Measurements from ENCODE around the gene TVP23C.

The TVP23C gene

GRCh38 chr17:15465045-15465701 lies 98.1 kb downstream of the TVP23C start:
- DNase-seq (ENCODE audit: low read depth in 2 of 2): no peak

- DNase-seq (ENCODE audit: low read depth in 2 of 2): no peak
These were observed 98.9 kb downstream of the TVP23C start for GRCh38 chr17:15464231-15464985.

GRCh38 chr17:15462976-15463772 lies 100.1 kb downstream of the TVP23C start:
- DNase-seq (ENCODE audit: low read depth in 2 of 2): no peak

- DNase-seq (ENCODE audit: low read depth in 2 of 2): no peak
These were observed 105.6 kb downstream of the TVP23C start for GRCh38 chr17:15457723-15458094.

- DNase-seq (ENCODE audit: low read depth in 2 of 2): no peak
These were observed 106.1 kb downstream of the TVP23C start for GRCh38 chr17:15456972-15457722.

- DNase-seq (ENCODE audit: low read depth in 2 of 2): no peak
These were observed 106.8 kb downstream of the TVP23C start for GRCh38 chr17:15456496-15456895.

- DNase-seq (ENCODE audit: low read depth in 2 of 2): no peak
These were observed 108.9 kb downstream of the TVP23C start for GRCh38 chr17:15454346-15454745.

GRCh38 chr17:15453782-15454181 lies 109.5 kb downstream of the TVP23C start:
- DNase-seq (ENCODE audit: low read depth in 2 of 2): no peak

- DNase-seq (ENCODE audit: low read depth in 2 of 2): no peak
These were observed 110.0 kb downstream of the TVP23C start for GRCh38 chr17:15453246-15453645.

- no peak for DNase-seq (ENCODE audit: low read depth in 2 of 2)
These were observed 110.5 kb downstream of the TVP23C start for GRCh38 chr17:15452746-15453145.

Measured in stimulated activated CD8-positive, alpha-beta memory T cell treated with anti-CD3 and anti-CD28 coated beads, Interleukin-2, amount 100 ng/mL, for 48 hours (primary cell).